GM18505 (cell line): ENCODE measurements around the gene CDKN1A.
"Not testable (repeated sequence)": the region's sequence is repeated elsewhere in the genome, so short reads cannot be mapped to it uniquely, and the experiment has no call there.

ENCODE experiments used
- ATAC-seq: cut with Tn5 transposase; IDR thresholded peaks from one replicate; pipeline ENCODE4 v1.9.1; 2021; ENCODE audit not compliant: unreplicated experiment
- POLR2A ChIP-seq: IDR thresholded peaks from 4 replicates; pipeline ENCODE4 v1.6.1; 2011; ENCODE audit warnings: borderline replicate concordance; ENCODE audit not compliant: insufficient read depth, insufficient read length; ENCODE audit errors: extremely low read depth

CDKN1A gene

DNA sequence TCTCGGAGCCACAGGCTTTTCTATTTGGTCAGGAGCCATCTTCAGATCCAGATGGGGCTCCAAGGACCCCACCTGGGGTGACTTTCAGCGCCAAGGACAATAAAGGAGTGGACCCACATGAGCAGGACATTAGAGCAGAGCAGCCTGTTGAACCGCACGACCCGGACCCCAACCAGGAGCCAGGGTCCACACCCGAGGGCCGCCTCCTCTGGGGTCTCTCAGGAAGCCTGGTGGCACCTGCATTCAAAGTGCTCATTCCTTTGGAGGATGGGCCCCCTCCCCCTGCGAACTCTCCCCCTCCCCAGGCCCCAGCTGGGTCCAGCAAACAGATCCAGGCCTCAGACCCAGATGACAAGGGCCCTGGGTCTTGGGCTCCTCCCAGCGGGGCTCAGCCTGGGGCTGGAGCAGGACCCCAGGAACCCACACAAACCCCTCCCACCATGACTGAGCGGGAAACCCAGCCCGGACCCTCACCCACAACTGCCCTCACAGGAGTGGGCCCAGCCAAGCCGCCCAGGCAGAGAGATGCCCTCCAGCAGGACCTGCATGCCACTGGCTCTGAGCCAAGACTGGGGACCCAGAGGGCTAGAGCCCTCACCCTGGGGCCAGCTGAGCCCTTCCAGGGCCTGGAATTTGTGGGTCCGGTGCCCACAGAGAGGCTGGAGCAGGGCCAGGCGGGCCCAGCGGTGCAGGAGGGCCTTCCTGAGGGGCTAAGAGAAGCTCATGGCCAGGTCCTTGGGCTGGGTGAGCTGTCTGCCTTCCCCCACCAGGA is 43.0 kb downstream of the CDKN1A start:
- no peak for ATAC-seq
- no peak for TF ChIP-seq POLR2A

DNA sequence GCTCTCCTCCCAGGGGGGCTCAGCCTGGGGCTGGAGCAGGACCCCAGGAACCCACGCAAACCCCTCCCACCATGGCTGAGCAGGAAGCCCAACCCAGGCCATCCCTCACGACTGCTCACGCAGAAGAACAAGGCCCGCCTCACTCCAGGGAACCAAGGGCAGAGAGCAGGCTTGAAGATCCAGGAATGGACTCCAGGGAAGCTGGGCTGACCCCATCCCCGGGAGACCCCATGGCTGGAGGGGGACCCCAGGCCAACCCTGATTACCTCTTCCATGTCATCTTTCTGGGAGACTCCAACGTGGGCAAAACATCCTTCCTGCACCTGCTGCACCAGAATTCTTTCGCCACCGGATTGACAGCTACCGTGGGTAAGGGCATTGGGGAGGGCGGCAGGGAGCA is 43.9 kb downstream of the CDKN1A start:
- ATAC-seq: no peak
- TF ChIP-seq POLR2A: no peak

DNA sequence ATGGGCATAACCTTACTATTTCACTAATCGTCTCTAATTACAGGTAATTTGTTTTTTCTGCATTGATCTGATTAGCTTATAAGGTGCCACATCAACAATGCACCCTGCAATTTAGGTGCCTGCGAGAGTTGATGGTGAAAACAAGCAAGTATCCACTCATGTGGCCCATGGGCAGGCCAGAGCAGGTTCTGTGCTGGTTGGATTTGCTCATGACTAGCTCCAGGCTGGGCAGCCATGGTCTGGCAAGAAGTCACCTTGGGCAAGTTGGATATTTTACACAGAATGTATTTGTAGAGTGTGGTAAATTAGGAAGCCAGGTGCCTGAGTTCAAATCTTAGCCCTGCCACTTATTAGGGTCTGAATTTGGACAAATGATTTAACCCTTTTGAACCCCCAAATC is 44.4 kb downstream of the CDKN1A start:
- TF ChIP-seq POLR2A: no peak
- ATAC-seq: no peak

DNA sequence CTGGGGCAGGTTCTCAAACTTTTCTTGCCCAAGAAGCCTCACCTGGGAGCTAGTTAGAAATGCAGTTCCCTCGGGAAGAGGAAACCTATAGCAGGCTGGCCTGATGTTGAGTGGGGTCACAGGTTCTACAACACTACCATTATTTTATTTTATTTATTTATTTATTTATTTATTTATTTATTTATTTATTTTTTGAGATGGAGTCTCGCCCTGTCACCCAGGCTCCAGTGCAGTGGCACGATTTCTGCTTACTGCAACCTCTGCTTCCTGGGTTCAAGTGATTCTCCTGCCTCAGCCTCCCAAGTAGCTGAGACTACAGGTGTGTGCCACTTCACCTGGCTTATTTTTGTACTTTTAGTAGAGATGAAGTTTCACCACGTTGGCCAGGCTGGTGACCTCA is 45.5 kb downstream of the CDKN1A start:
- not testable (repeated sequence) for ATAC-seq

- no peak for ATAC-seq
Measured at GRCh38 chr6:36724514-36725390, 46.2 kb downstream of the CDKN1A start.

GRCh38 chr6:36725581-36725980 is 47.1 kb downstream of the CDKN1A start:
- ATAC-seq: no peak
- no peak for TF ChIP-seq POLR2A

More at GRCh38 chr6:36724514-36725390, 46.2 kb downstream of the CDKN1A start:
- no peak for TF ChIP-seq POLR2A

GRCh38 chr6:36727505-36728021 is 49.0 kb downstream of the CDKN1A start:
- ATAC-seq: no peak
- TF ChIP-seq POLR2A: no peak

DNA sequence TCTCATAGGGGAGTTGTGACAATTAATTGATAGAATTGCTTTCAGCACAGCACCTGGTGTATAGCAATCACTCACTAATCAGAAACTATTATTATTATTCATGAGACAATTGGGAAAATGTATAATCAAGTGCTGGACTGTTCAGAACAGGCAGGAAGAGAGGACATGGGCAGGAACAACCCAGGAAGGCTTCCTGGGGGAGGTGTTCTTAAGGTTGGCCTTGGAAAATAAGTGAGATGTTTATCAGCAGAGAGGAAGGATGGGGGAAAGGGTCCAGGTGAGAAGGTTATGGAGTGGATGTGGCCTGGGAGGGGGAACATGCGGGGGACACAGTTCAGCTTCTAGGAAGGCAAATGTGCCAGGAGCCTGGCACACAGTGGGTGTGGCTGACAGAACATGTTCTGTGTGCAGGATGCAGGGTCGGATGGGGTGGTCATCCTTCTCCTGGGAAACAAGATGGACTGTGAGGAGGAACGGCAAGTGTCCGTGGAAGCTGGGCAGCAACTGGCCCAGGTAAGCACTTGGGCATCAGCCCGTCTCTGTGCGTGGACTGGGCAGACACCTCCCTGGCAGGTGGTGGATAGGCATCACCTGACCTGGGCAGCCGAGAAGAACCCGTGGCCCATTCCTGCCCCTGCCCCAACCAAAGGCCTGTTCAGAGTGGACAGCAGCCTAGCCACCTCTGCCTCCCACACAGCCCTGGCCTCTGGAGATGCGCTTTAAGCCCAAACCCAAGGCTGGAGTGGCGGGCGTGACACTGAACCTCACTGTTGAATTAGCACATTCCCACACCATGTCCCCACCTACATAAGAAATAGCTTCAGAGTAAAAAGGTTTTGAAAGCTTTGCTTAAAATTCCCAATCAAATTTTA is 50.0 kb downstream of the CDKN1A start:
- no peak for TF ChIP-seq POLR2A
- no peak for ATAC-seq

DNA sequence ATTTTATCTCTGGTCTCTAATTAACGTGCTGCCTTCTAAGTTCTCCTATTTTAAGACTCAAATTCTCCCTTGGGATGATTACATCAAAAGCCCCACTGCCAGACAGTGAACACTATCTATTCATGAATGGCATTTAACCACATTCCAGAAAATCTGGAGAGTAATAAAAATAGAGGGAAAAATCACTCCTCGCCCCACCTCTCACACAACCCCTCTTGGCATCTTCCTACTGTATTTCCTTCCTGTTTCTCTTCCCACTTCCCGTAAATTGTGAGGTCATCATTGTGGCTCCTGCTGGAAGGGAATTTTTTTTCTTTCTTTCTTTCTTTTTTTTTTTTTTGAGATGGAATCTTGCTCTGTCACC is 50.6 kb downstream of the CDKN1A start:
- TF ChIP-seq POLR2A: no peak

GRCh38 chr6:36730424-36731380 is 52.2 kb downstream of the CDKN1A start:
- no peak for TF ChIP-seq POLR2A
- no peak for ATAC-seq

More for the DNA sequence above, 50.6 kb downstream of the CDKN1A start:
- no peak for ATAC-seq

- no peak for TF ChIP-seq POLR2A
- no peak for ATAC-seq
Measured at GRCh38 chr6:36731622-36732310, 53.3 kb downstream of the CDKN1A start.
